ENCODE data around the gene CHCHD3.

CHCHD3 gene

GRCh38 chr7:133030346-133030745 is 51.5 kb downstream of the CHCHD3 start:
- Histone ChIP-seq H3K4me3 (ENCODE audit: low read depth, low read length) (no peak overlapping the region), H3K27ac (no peak overlapping the region), H3K36me3 (no peaks in the 10 kb centered on the region), H3K27me3 (ENCODE audit: insufficient read depth, low read depth, severe bottlenecking) (no peaks in the 10 kb centered on the region), H3K9me3 (ENCODE audit: severe bottlenecking) (no peaks in the 10 kb centered on the region)
- TF ChIP-seq CTCF (IDR thresholded peaks at IDR 0.05; ENCODE audit: low read depth, low read length): no peak
- no peak for DNase-seq

GRCh38 chr7:133029463-133029862 is 52.4 kb downstream of the CHCHD3 start:
- TF ChIP-seq CTCF (IDR thresholded peaks at IDR 0.05; ENCODE audit: low read depth, low read length): no peak
- Histone ChIP-seq H3K27me3 (ENCODE audit: insufficient read depth, low read depth, severe bottlenecking) (no peaks in the 10 kb centered on the region), H3K36me3 (no peaks in the 10 kb centered on the region), H3K27ac (no peak overlapping the region), H3K9me3 (ENCODE audit: severe bottlenecking) (no peaks in the 10 kb centered on the region), H3K4me3 (ENCODE audit: low read depth, low read length) (no peak overlapping the region)
- DNase-seq: no peak

GRCh38 chr7:133027397-133027796 is 54.5 kb downstream of the CHCHD3 start:
- Histone ChIP-seq H3K27ac (no peak overlapping the region), H3K4me3 (ENCODE audit: low read depth, low read length) (no peak overlapping the region), H3K27me3 (ENCODE audit: insufficient read depth, low read depth, severe bottlenecking) (no peaks in the 10 kb centered on the region), H3K36me3 (no peaks in the 10 kb centered on the region), H3K9me3 (ENCODE audit: severe bottlenecking) (no peaks in the 10 kb centered on the region)
- TF ChIP-seq CTCF (IDR thresholded peaks at IDR 0.05; ENCODE audit: low read depth, low read length): no peak
- no peak for DNase-seq

- no peaks in the 10 kb centered on the region for H3K9me3 ChIP-seq (ENCODE audit: severe bottlenecking)
- DNase-seq: no peak
- no peak for TF ChIP-seq CTCF (IDR thresholded peaks at IDR 0.05; ENCODE audit: low read depth, low read length)
- no peaks in the 10 kb centered on the region; the same call in 1 of the 2 replicates for H3K36me3 ChIP-seq
- no peak overlapping the region for H3K27ac ChIP-seq
- H3K4me3 ChIP-seq (ENCODE audit: low read depth, low read length): no peak overlapping the region
- no peaks in the 10 kb centered on the region for H3K27me3 ChIP-seq (ENCODE audit: insufficient read depth, low read depth, severe bottlenecking)
Observed at GRCh38 chr7:133026210-133026859, 55.6 kb downstream of the CHCHD3 start.

GRCh38 chr7:133025056-133025455 is 56.8 kb downstream of the CHCHD3 start:
- no peak for TF ChIP-seq CTCF (IDR thresholded peaks at IDR 0.05; ENCODE audit: low read depth, low read length)
- DNase-seq: no peak

GRCh38 chr7:133024596-133024995 is 57.3 kb downstream of the CHCHD3 start:
- no peaks in the 10 kb centered on the region for H3K9me3 ChIP-seq (ENCODE audit: severe bottlenecking)
- H3K36me3 ChIP-seq: no peaks in the 10 kb centered on the region; the same call in 1 of the 2 replicates
- no peak for TF ChIP-seq CTCF (IDR thresholded peaks at IDR 0.05; ENCODE audit: low read depth, low read length)
- H3K27ac ChIP-seq: no peak overlapping the region
- H3K27me3 ChIP-seq (ENCODE audit: insufficient read depth, low read depth, severe bottlenecking): no peaks in the 10 kb centered on the region
- no peak overlapping the region for H3K4me3 ChIP-seq (ENCODE audit: low read depth, low read length)
- DNase-seq: no peak

More at GRCh38 chr7:133025056-133025455, 56.8 kb downstream of the CHCHD3 start:
- H3K27ac ChIP-seq: no peak overlapping the region
- no peak overlapping the region for H3K4me3 ChIP-seq (ENCODE audit: low read depth, low read length)
- H3K36me3 ChIP-seq: no peaks in the 10 kb centered on the region; the same call in 1 of the 2 replicates
- no peaks in the 10 kb centered on the region for H3K9me3 ChIP-seq (ENCODE audit: severe bottlenecking)
- no peaks in the 10 kb centered on the region for H3K27me3 ChIP-seq (ENCODE audit: insufficient read depth, low read depth, severe bottlenecking)
